Stimulated activated CD4-positive, alpha-beta T cell treated with anti-CD3 and anti-CD28 coated beads, TNF-alpha, amount 100 ng/mL, for 1 hour (primary cell): ENCODE data around the gene APLP1.
"Not testable (repeated sequence)": the region's sequence is repeated elsewhere in the genome, so short reads cannot be mapped to it uniquely, and the experiment has no call there.

Source experiments
- DNase-seq, 3 donors: peaks; one replicate each; pipeline ENCODE4 v3.0.0-alpha.2; 2020; ENCODE audit warnings: low read depth in 3 of 3, low spot score in 1 of 3

APLP1 gene

DNA sequence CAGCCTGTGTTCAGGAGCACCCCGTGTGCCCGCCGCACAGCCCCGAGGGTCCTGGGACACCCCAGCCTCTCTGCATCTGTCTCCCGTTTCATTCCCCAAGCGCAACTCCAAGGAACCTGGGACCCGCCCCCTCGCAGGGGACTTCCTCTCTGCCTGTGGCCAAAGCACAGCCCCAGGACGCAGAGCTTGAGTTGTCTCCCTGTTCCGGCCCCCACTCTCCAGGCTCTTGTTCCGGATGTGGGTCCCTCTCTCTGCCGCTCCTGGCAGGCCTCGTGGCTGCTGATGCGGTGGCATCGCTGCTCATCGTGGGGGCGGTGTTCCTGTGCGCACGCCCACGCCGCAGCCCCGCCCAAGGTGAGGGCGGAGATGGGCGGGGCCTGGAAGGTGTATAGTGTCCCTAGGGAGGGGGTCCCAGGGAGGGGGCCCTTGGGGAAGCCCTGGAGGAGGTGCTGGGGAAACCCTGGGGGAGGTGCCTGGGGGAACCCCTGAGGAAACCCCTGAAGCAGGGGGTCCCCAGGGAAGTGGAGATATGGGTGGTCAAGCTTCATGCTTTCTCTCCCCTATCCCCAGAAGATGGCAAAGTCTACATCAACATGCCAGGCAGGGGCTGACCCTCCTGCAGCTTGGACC, 35.3 kb downstream of the APLP1 start:
- peak; percentile 71 to 85 (median 82) for DNase-seq

GRCh38 chr19:35904311-35905068, 36.1 kb downstream of the APLP1 start:
- DNase-seq, result no peak

DNA sequence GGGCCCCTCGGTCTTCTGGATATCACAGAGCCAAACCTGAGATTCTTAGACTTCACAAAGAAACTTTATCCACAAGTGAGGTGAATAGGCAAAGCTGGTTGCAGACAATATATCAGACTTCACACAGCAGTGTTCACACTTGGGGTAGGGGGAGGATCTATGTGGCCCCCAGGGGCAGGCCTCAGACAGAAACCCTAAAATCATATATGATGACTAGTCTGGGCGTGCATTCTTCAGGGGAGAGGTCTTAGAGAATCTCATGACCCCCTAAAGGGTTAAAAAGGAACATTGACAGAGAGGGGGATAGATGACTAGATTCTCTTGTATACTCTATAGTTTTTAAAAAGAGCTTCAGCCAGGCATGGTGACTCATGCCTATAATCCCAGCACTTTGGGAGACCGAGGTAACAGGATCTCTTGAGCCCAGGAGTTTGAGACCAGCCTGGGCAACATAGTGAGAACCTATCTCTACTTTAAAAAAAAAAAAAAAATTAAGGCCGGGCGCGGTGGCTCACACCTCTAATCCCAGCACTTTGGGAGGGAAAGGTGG, 36.9 kb downstream of the APLP1 start:
- no peak for DNase-seq

- no peak for DNase-seq
Observed at GRCh38 chr19:35907377-35907745, 39.0 kb downstream of the APLP1 start.

GRCh38 chr19:35908010-35908441, 39.7 kb downstream of the APLP1 start, which contains the start of gene TYROBP:
TYROBP (minus strand) TSS chr19:35908295; CDS start chr19:35908228, 67 bp downstream.
- DNase-seq, result no peak

DNA sequence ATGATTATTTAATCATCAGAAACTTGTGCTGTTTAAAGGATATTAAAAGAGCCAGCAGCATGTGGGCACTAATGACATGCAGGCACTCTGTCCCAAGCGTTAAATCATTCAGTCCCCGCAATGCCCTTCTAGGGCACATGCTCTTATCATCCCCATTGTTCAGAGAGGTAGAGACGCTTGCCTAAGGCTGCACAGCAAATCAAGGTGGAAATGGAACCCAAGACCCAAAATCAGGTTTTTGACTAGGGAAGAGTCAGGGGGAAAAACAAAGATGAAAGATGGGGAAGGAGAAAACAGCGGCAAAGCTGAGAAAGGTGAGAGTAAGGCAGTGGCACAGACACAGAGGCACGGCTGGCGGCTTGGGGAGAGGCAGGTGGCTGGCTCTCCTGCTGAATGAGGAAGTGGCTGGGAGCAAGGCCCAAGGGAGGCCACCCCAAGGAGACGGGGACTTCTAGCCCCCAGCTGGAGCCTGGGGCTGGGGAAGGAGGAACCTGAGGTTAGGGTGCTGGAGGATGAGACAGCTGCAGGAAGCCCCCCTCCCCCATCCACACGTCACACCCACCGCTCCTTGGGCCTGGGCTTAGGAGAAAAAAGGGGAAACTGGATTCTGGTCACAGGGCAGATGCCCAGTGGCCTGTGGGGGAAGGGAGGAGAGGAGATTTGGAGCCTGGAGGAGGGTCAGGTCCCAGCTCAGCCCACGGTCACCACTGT, 40.8 kb downstream of the APLP1 start:
- no peak for DNase-seq

GRCh38 chr19:35909684-35910035, 41.3 kb downstream of the APLP1 start:
- DNase-seq, result no peak

GRCh38 chr19:35910355-35910754, 42.0 kb downstream of the APLP1 start:
- DNase-seq, result not testable (repeated sequence)

DNA sequence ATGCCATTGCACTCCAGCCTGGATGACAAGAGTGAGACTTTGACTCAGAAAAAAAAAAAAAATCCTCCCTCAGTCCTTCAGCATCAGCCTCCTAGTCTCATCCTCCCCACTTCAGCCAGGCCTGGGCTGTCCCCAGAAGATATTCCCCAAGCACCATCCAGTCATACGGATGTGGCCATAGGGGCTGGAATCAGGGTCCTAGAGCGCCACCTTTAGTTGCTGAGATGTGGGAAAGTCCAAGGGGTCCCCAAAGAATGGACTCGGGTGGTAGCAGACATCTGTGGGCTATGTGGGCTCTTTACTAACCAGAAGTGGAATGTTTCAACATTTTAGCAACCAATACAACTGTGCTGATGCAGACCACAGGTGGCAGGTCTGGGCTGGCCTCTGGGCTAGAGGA, 42.8 kb downstream of the APLP1 start:
- no peak for DNase-seq

GRCh38 chr19:35911790-35912189, 43.4 kb downstream of the APLP1 start:
- DNase-seq, result no peak

DNA sequence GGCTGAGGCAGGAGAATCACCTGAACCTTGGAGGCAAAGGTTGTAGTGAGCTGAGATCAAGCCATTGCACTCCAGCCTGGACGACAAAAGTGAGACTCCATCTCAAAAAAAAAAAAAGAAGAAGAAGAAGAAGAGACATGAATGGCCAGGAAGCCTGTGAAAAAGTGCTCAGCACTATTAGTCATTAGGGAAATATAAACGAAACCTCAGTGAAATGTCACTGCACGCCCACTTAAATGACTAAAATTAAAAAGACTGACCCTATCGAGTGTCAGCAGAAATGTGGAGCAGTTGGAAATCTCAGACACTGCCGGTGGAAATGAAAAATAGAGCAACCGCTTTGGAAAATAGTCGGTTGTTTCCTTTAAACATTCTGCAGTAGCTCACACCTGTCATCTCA, 45.2 kb downstream of the APLP1 start:
- DNase-seq, result no peak

GRCh38 chr19:35915443-35915842, 47.1 kb downstream of the APLP1 start:
- DNase-seq, result no peak

- no peak for DNase-seq
Observed at GRCh38 chr19:35919306-35919705, 50.9 kb downstream of the APLP1 start.

DNA sequence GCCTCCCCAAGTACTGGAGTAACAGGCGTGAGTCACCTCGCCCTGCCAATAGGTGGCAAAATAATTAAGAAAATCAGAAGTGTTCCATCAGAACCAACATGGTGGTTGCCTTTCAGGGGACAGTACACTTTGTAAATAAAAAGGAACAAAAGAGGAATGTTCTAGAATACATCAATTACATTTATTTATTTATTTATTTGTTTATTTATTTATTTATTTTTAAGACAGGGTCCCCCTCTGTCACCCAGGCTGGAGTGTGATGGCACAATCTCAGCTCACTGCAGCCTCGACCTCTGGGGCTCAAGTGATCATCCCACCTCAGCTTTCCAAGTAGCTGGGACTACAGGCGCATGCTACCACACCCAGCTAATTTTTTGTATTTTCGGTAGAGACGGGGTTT, 52.6 kb downstream of the APLP1 start:
- no peak for DNase-seq

DNA sequence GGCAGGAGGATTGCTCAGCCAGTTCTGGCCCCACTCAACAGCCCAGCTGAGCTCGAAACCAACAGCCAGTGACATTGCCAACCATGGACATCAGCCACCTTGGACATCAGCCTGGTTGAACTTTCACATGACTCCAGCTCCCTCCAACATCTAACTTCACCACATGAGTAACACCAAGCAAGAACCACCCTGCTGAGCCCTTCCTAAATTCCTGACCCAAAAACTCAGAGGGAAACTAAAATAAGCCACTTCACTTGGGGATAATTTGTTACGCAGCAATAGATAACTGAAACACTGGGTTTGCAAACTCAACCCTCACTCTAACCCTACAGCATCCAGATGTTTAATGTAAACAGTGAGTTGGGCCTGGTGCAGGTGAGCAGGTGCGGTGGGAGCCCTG, 57.1 kb downstream of the APLP1 start:
- DNase-seq, result no peak

DNA sequence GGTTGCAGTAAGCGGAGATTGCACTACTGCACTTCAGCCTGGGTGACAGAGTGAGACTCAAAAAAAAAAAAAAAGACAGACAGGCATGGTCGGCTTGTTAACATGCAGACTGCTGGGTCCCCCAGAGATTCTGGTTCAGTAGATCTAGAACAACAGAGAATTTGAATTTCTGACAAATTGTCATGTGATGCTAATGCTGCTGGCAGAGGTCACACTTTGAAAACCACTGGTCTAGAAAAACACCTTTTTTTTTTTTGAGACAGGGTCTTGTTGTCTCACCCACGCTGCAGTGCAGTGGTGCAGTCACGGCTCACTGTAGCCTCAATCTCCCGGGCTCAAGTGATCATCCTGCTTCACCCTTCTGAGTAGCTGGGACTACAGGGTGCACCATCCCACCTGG, 60.1 kb downstream of the APLP1 start:
- DNase-seq, result no peak
